H9 (cell line): ENCODE measurements around the gene COLEC12. TPM values are rescaled to one million over a fixed set of nuclear protein-coding genes. Genes with fewer than 3 reads are reported as not detected.

ENCODE experiments used
- DNase-seq: peaks from one replicate; pipeline ENCODE4 v3.0.0-alpha.2; 2017
- H2AFZ ChIP-seq: one replicate; pipeline ENCODE4 v1.6.1; 2013; ENCODE audit warnings: mild to moderate bottlenecking, low read length, control low read depth, moderate library complexity
- H2AK5ac ChIP-seq: 2 replicates; pipeline ENCODE4 v1.6.1; 2013; ENCODE audit warnings: low read length, control low read depth, mixed read lengths; ENCODE audit not compliant: insufficient read length
- H2BK120ac ChIP-seq: one replicate; pipeline ENCODE4 v1.6.1; 2013; ENCODE audit warnings: low read depth, mild to moderate bottlenecking, low read length, control low read depth, inconsistent platforms; ENCODE audit not compliant: poor library complexity, severe bottlenecking
- H2BK12ac ChIP-seq: 2 replicates; pipeline ENCODE4 v1.6.1; 2013; ENCODE audit warnings: low read length, control low read depth, mixed read lengths, low read depth; ENCODE audit not compliant: insufficient read length
- H2BK15ac ChIP-seq: 2 replicates; pipeline ENCODE4 v1.6.1; 2013; ENCODE audit warnings: low read depth, low read length, control low read depth
- H2BK20ac ChIP-seq: one replicate; pipeline ENCODE4 v1.6.1; 2013; ENCODE audit warnings: low read depth, mild to moderate bottlenecking, low read length, control low read depth, inconsistent platforms; ENCODE audit not compliant: poor library complexity, severe bottlenecking
- H2BK5ac ChIP-seq: 2 replicates; pipeline ENCODE4 v1.6.1; 2013; ENCODE audit warnings: low read length, control low read depth, mixed read lengths; ENCODE audit not compliant: insufficient read length
- H3K14ac ChIP-seq: 2 replicates; pipeline ENCODE4 v1.6.1; 2013; ENCODE audit warnings: low read length, control low read depth; ENCODE audit not compliant: insufficient read depth
- H3K18ac ChIP-seq: 2 replicates; pipeline ENCODE4 v1.6.1; 2013; ENCODE audit warnings: low read depth, mild to moderate bottlenecking, mixed read lengths, low read length, control low read depth; ENCODE audit not compliant: insufficient read length
- H3K23ac ChIP-seq: 2 replicates; pipeline ENCODE4 v1.6.1; 2013; ENCODE audit warnings: low read length, control low read depth, mixed read lengths, low read depth; ENCODE audit not compliant: insufficient read length
- H3K23me2 ChIP-seq: 2 replicates; pipeline ENCODE4 v1.6.1; 2013; ENCODE audit warnings: low read depth, mild to moderate bottlenecking, mixed read lengths, low read length, control low read depth; ENCODE audit not compliant: insufficient read length, poor library complexity, severe bottlenecking
- H3K27ac ChIP-seq: 2 replicates; pipeline ENCODE4 v1.5.1; 2013; ENCODE audit warnings: low read length, control low read depth, mixed read lengths, low read depth; ENCODE audit not compliant: insufficient read length
- H3K27me3 ChIP-seq: 2 replicates; pipeline ENCODE4 v1.6.1; 2013; ENCODE audit warnings: low read length, control low read depth, inconsistent platforms; ENCODE audit not compliant: insufficient read depth
- H3K4ac ChIP-seq: 2 replicates; pipeline ENCODE4 v1.6.1; 2013; ENCODE audit warnings: low read depth, mild to moderate bottlenecking, control low read depth, inconsistent platforms, low read length, moderate library complexity
- H3K4me1 ChIP-seq: 2 replicates; pipeline ENCODE4 v1.6.1; 2013; ENCODE audit warnings: low read length, control low read depth, inconsistent platforms; ENCODE audit not compliant: insufficient read depth
- H3K4me2 ChIP-seq: 2 replicates; pipeline ENCODE4 v1.6.1; 2013; ENCODE audit warnings: low read length, control low read depth, mixed read lengths; ENCODE audit not compliant: insufficient read length, insufficient read depth
- H3K56ac ChIP-seq: 2 replicates; pipeline ENCODE4 v1.6.1; 2013; ENCODE audit warnings: low read depth, mild to moderate bottlenecking, mixed read lengths, low read length, control low read depth; ENCODE audit not compliant: insufficient read length
- H3K79me1 ChIP-seq: 2 replicates; pipeline ENCODE4 v1.6.1; 2013; ENCODE audit warnings: low read depth, mild to moderate bottlenecking, moderate library complexity, low read length, control low read depth, inconsistent platforms; ENCODE audit not compliant: insufficient read depth, poor library complexity, severe bottlenecking
- H3K79me2 ChIP-seq: 2 replicates; pipeline ENCODE4 v1.6.1; 2013; ENCODE audit warnings: low read length, control low read depth, inconsistent platforms; ENCODE audit not compliant: insufficient read depth
- H3K9ac ChIP-seq: 2 replicates; pipeline ENCODE4 v1.6.1; 2013; ENCODE audit warnings: low read length, control low read depth, mixed read lengths; ENCODE audit not compliant: insufficient read length; ENCODE audit errors: extremely low read depth
- H3K9me3 ChIP-seq: one replicate; pipeline ENCODE4 v1.6.1; 2013; ENCODE audit warnings: low read depth, low read length, inconsistent platforms; ENCODE audit not compliant: control insufficient read depth
- H3T11ph ChIP-seq: one replicate; pipeline ENCODE4 v1.6.1; 2013; ENCODE audit warnings: mild to moderate bottlenecking, low read length, control low read depth, inconsistent platforms
- H4K20me1 ChIP-seq: one replicate; pipeline ENCODE4 v1.6.1; 2013; ENCODE audit not compliant: control insufficient read depth, insufficient read length, insufficient read depth
- H4K5ac ChIP-seq: 2 replicates; pipeline ENCODE4 v1.6.1; 2013; ENCODE audit warnings: low read depth, mild to moderate bottlenecking, mixed read lengths, low read length, control low read depth; ENCODE audit not compliant: insufficient read length
- H4K8ac ChIP-seq: replicated peaks from 2 replicates; pipeline ENCODE4 v1.6.1; 2013; ENCODE audit warnings: low read length, control low read depth, mixed read lengths, low read depth; ENCODE audit not compliant: insufficient read length
- H4K91ac ChIP-seq: 2 replicates; pipeline ENCODE4 v1.6.1; 2013; ENCODE audit warnings: low read depth, mild to moderate bottlenecking, moderate library complexity, mixed read lengths, low read length, control low read depth; ENCODE audit not compliant: insufficient read length
- H3K27ac Mint-ChIP-seq, 3 experiments: 2 replicates in 2 of 3; 3 replicates in 1 of 3; pipeline ENCODE4 v1.8.0; 2020 to 2021; ENCODE audit warnings: mixed read lengths in 3 of 3, mild to moderate bottlenecking in 1 of 3, moderate library complexity in 1 of 3
- H3K27me3 Mint-ChIP-seq: 2 replicates; pipeline ENCODE4 v1.8.0; 2021; ENCODE audit warnings: low read depth, mild to moderate bottlenecking, moderate library complexity, mixed read lengths
- H3K36me3 Mint-ChIP-seq, 3 experiments: 2 replicates in 2 of 3; 3 replicates in 1 of 3; pipeline ENCODE4 v1.8.0; 2020 to 2021; ENCODE audit warnings: low read depth in 3 of 3, mixed read lengths in 3 of 3; ENCODE audit not compliant: insufficient read depth in 1 of 3
- H3K4me1 Mint-ChIP-seq, 2 experiments: 2 replicates each; pipeline ENCODE4 v1.8.0; 2020; ENCODE audit warnings: mixed read lengths in 2 of 2
- H3K4me3 Mint-ChIP-seq, 2 experiments: 2 replicates in 1 of 2; 3 replicates in 1 of 2; pipeline ENCODE4 v1.8.0; 2020 to 2021; ENCODE audit warnings: mild to moderate bottlenecking in 2 of 2, mixed read lengths in 2 of 2, moderate library complexity in 1 of 2
- H3K9me3 Mint-ChIP-seq, 2 experiments: 2 replicates in 1 of 2; 3 replicates in 1 of 2; pipeline ENCODE4 v1.8.0; 2020; ENCODE audit warnings: mild to moderate bottlenecking in 2 of 2, mixed read lengths in 2 of 2, moderate library complexity in 1 of 2
- CTCF ChIP-seq: fragments of 200-600 bp; sonication (generic); conservative IDR thresholded peaks from 3 replicates; pipeline ENCODE4 v1.8.0; 2021; ENCODE audit warnings: antibody characterized with exemption, mild to moderate bottlenecking
- WGBS: extraction: QIAGEN DNeasy Blood & Tissue Kit; methylation state at CpG from one replicate; pipeline ENCODE4 v1.1.7; 2013; ENCODE audit warnings: missing lambda C conversion rate, low lambda C conversion rate, mixed read lengths; ENCODE audit not compliant: insufficient read length; ENCODE audit errors: extremely low coverage; 5-methylcytosine and 5-hydroxymethylcytosine counted together
- total RNA-seq: library from RNA; stranded (reverse); gene quantifications from 2 replicates; pipeline ENCODE4 v1.2.1, GENCODE V29; 2021

Gene COLEC12
- total RNA-seq, 1 experiment from 2014 or later: 0.70 TPM

- H3K79me1 ChIP-seq: no peaks in the 10 kb centered on the region
- DNase-seq: no peak
Measured at GRCh38 chr18:294566-294965, 205.9 kb downstream of the COLEC12 start.

More at GRCh38 chr18:294566-294965, 205.9 kb downstream of the COLEC12 start:
- no peak overlapping the region for H3K18ac ChIP-seq
- no peak overlapping the region for H3K4me3 Mint-ChIP-seq
- no peak overlapping the region for H3K56ac ChIP-seq
- no peak overlapping the region for H3K23ac ChIP-seq
- no peak overlapping the region for H3K4me2 ChIP-seq
- no peak for TF ChIP-seq CTCF
- H3K9me3 ChIP-seq: no peaks in the 10 kb centered on the region
- no peak overlapping the region for H3K4ac ChIP-seq
- H4K20me1 ChIP-seq: no peaks in the 10 kb centered on the region
- no CpG with 5 or more reads among the region's 3 CpGs for WGBS
- H4K8ac ChIP-seq: no peak overlapping the region
- no peaks in the 10 kb centered on the region for H3K36me3 Mint-ChIP-seq
- no peak overlapping the region for H2AFZ ChIP-seq
- H3K27me3 ChIP-seq: no peaks in the 10 kb centered on the region
- H3K23me2 ChIP-seq: no peaks in the 10 kb centered on the region
- no peak overlapping the region for H2BK120ac ChIP-seq
- H4K5ac ChIP-seq: no peak overlapping the region
- H2BK5ac ChIP-seq: no peak overlapping the region
- no peak overlapping the region for H2BK20ac ChIP-seq
- no peak overlapping the region for H3K9ac ChIP-seq
- H3K14ac ChIP-seq: no peak overlapping the region
- no peaks in the 10 kb centered on the region; the same call in 1 of the 2 replicates for H3K4me1 ChIP-seq
- no peak overlapping the region for H3K27ac Mint-ChIP-seq
- 0 out of 4 replicates have a peak, but pooled peaks cover 0 to 2% of the 10 kb centered on the region in 2 experiments for H3K4me1 Mint-ChIP-seq
- H2BK15ac ChIP-seq: no peak overlapping the region
- H3K27me3 Mint-ChIP-seq: peaks cover 2% of the 10 kb centered on the region; the same call in 1 of the 2 replicates
- H2BK12ac ChIP-seq: no peak overlapping the region
- no peaks in the 10 kb centered on the region; a peak in 1 of 5 replicates for H3K9me3 Mint-ChIP-seq
- H2AK5ac ChIP-seq: no peak overlapping the region
- no peak overlapping the region for H3K27ac ChIP-seq
- H3K79me2 ChIP-seq: no peaks in the 10 kb centered on the region
- H4K91ac ChIP-seq: no peak overlapping the region
- H3T11ph ChIP-seq: no peak overlapping the region
